A549 (cell line): ENCODE data around the gene IL21. TPM values are rescaled to one million over a fixed set of nuclear protein-coding genes. Genes with fewer than 3 reads are reported as not detected.

Experiments
- ATAC-seq, 2 experiments: fragments of 200-7000 bp in 1 of 2; fragments of >200 bp in 1 of 2; cut with Nextera tagmentation in 1 of 2; cut with Tn5 transposase in 1 of 2; 3 replicates each; pipeline versions ENCODE4 v1.8.0 to v1.9.1; 2018 to 2020; ENCODE audit warnings: mild to moderate bottlenecking in 1 of 2, moderate library complexity in 1 of 2
- CTCF ChIA-PET: fragments of 300-600 bp; sonication (Branson Sonifier 250); formaldehyde crosslinking; extraction: SDS; loops from one replicate; lab custom pipeline; 2021; ENCODE audit warnings: antibody characterized with exemption, inconsistent platforms; lab: Yijun Ruan, JAX
- POLR2A ChIA-PET: fragments of 350-600 bp; formaldehyde crosslinking; extraction: SDS; loops from one replicate; lab custom pipeline; 2021; ENCODE audit warnings: antibody characterized with exemption, inconsistent platforms; lab: Yijun Ruan, JAX
- DNase-seq, 2 experiments: peaks; one replicate each; pipeline versions ENCODE4 v3.0.0 to v3.0.0-alpha.2; 2011 to 2016; ENCODE audit warnings: low read depth in 1 of 2, low spot score in 1 of 2
- FAIRE-seq: peaks from 2 replicates; lab custom pipeline; 2011; peaks lifted over from hg19 to GRCh38; lab: Jason Lieb, UNC
- H3K27ac ChIP-seq, 2 experiments: fragments of >200 bp; sonication (Bioruptor Twin); formaldehyde crosslinking; 3 replicates each; pipeline ENCODE4 v1.5.1; 2016 to 2017
- H3K4me1 ChIP-seq: fragments of >200 bp; sonication (Bioruptor Twin); formaldehyde crosslinking; 3 replicates; pipeline ENCODE4 v1.6.1; 2016
- H3K4me2 ChIP-seq: fragments of >200 bp; sonication (Bioruptor Twin); formaldehyde crosslinking; 3 replicates; pipeline ENCODE4 v1.6.1; 2016
- H3K4me3 ChIP-seq: fragments of >200 bp; sonication (Bioruptor Twin); formaldehyde crosslinking; 3 replicates; pipeline ENCODE4 v1.5.1; 2016
- H3K9me3 ChIP-seq: fragments of >200 bp; sonication (Bioruptor Twin); formaldehyde crosslinking; 3 replicates; pipeline ENCODE4 v1.6.1; 2016
- BHLHE40 ChIP-seq: IDR thresholded peaks from 2 replicates; pipeline ENCODE4 v1.6.1; 2012; ENCODE audit warnings: low read depth, low read length, inconsistent platforms
- CBX2 ChIP-seq: fragments of 200-600 bp; sonication (generic); IDR thresholded peaks from 2 replicates; pipeline ENCODE4 v1.6.1; 2016; ENCODE audit warnings: low read depth, mild to moderate bottlenecking, borderline replicate concordance
- CEBPB ChIP-seq, 2 experiments: fragments of >200 bp in 1 of 2; sonication (Bioruptor Twin) in 1 of 2; formaldehyde crosslinking in 1 of 2; IDR thresholded peaks; 2 replicates each; pipeline ENCODE4 v1.6.1; 2012 to 2016
- CHD2 ChIP-seq: fragments of 150-350 bp; IDR thresholded peaks from 2 replicates; pipeline ENCODE4 v1.6.1; 2014; ENCODE audit warnings: low read length; ENCODE audit not compliant: partially characterized antibody
- EHF ChIP-seq: fragments of 250-450 bp; sonication (Bioruptor Pico); IDR thresholded peaks from 2 replicates; pipeline ENCODE4 v1.5.0; 2020; ENCODE audit warnings: mild to moderate bottlenecking
- EHMT2 ChIP-seq: fragments of 200-600 bp; sonication (generic); IDR thresholded peaks from 2 replicates; pipeline ENCODE4 v1.6.1; 2016; ENCODE audit warnings: antibody characterized with exemption, low read depth, mild to moderate bottlenecking, moderate library complexity
- FOSB ChIP-seq: fragments of 250-450 bp; sonication (Bioruptor Pico); IDR thresholded peaks from 2 replicates; pipeline ENCODE4 v1.5.0; 2020; ENCODE audit warnings: mild to moderate bottlenecking, moderate library complexity
- GATA3 ChIP-seq: IDR thresholded peaks from 2 replicates; pipeline ENCODE4 v1.6.1; 2012; ENCODE audit warnings: borderline replicate concordance
- HDAC2 ChIP-seq: fragments of 200-600 bp; sonication (generic); IDR thresholded peaks from 2 replicates; pipeline ENCODE4 v1.6.1; 2016
- HEYL ChIP-seq: fragments of 250-450 bp; sonication (Bioruptor Pico); IDR thresholded peaks from 2 replicates; pipeline ENCODE4 v1.8.0; 2021; ENCODE audit warnings: mild to moderate bottlenecking, moderate library complexity
- HOXB13 ChIP-seq: fragments of 250-450 bp; sonication (Bioruptor Pico); IDR thresholded peaks from 2 replicates; pipeline ENCODE4 v1.5.0; 2020; ENCODE audit warnings: low read depth, mild to moderate bottlenecking, moderate library complexity
- KDM5A ChIP-seq: fragments of 200-600 bp; sonication (generic); IDR thresholded peaks from 2 replicates; pipeline ENCODE4 v1.6.1; 2016; ENCODE audit warnings: antibody characterized with exemption, mild to moderate bottlenecking
- NFE2L2 ChIP-seq: fragments of 150-350 bp; conservative IDR thresholded peaks from 2 replicates; pipeline ENCODE4 v1.6.1; 2014; ENCODE audit warnings: low read length
- POLR2A ChIP-seq: IDR thresholded peaks from 2 replicates; pipeline ENCODE4 v1.6.1; 2012; ENCODE audit warnings: mild to moderate bottlenecking, low read length
- POLR2AphosphoS2 ChIP-seq: conservative IDR thresholded peaks from 2 replicates; pipeline ENCODE4 v1.6.1; 2012; ENCODE audit warnings: low read length, improper control_type of control experiment, inconsistent platforms
- RAD21 ChIP-seq, 2 experiments: fragments of >200 bp in 1 of 2; sonication (Bioruptor Twin) in 1 of 2; formaldehyde crosslinking in 1 of 2; IDR thresholded peaks in 1 of 2; conservative IDR thresholded peaks in 1 of 2; 2 replicates in 1 of 2; 3 replicates in 1 of 2; pipeline ENCODE4 v1.6.1; 2012 to 2018; ENCODE audit warnings: inconsistent platforms in 1 of 2
- RARB ChIP-seq: fragments of 250-450 bp; sonication (Bioruptor Pico); IDR thresholded peaks from 2 replicates; pipeline ENCODE4 v1.8.0; 2021; ENCODE audit warnings: mild to moderate bottlenecking, moderate library complexity
- RFX5 ChIP-seq: fragments of 450-650 bp; IDR thresholded peaks from 2 replicates; pipeline ENCODE4 v1.7.1; 2014; ENCODE audit warnings: antibody characterized with exemption, mild to moderate bottlenecking, moderate library complexity
- TFCP2L1 ChIP-seq: fragments of 250-450 bp; sonication (Bioruptor Pico); IDR thresholded peaks from 2 replicates; pipeline ENCODE4 v1.5.0; 2021; ENCODE audit warnings: mild to moderate bottlenecking
- WGBS: methylation state at CpG from one replicate; pipeline ENCODE4 v1.1.6; 2017; ENCODE audit errors: missing lambda C conversion rate; 5-methylcytosine and 5-hydroxymethylcytosine counted together
- polyA plus RNA-seq, 4 experiments: library from polyadenylated mRNA; depleted of rRNA in 3 of 4; stranded (reverse); fragments of >200 nt; fragmentation: RNase III in 1 of 4; extraction: RNeasy Plus Mini Kit Qiagen cat#74134 plus additional on column Dnase treatment in 1 of 4; gene quantifications; 2 replicates in 3 of 4; 3 replicates in 1 of 4; pipeline ENCODE4 v1.2.3, GENCODE V29; 2011 to 2017
- TF ChIP-seq, protein P1 (sequence below): IDR thresholded peaks from 2 replicates; pipeline ENCODE4 v1.6.1; 2012; ENCODE audit warnings: low read depth, borderline replicate concordance
- TF ChIP-seq, protein P2 (sequence below): fragments of 250-450 bp; sonication (Bioruptor Pico); IDR thresholded peaks from 2 replicates; pipeline ENCODE4 v1.5.0; 2021; ENCODE audit warnings: mild to moderate bottlenecking, moderate library complexity, borderline replicate concordance
- TF ChIP-seq, protein P3 (sequence below): fragments of 200-600 bp; sonication (generic); IDR thresholded peaks from 2 replicates; pipeline ENCODE4 v1.6.1; 2016; ENCODE audit warnings: antibody characterized with exemption, mild to moderate bottlenecking, moderate library complexity
- TF ChIP-seq, protein P4 (sequence below): fragments of 250-450 bp; sonication (Bioruptor Pico); IDR thresholded peaks from 2 replicates; pipeline ENCODE4 v1.5.0; 2020; ENCODE audit warnings: low read depth, mild to moderate bottlenecking, moderate library complexity

IL21 gene
- polyA plus RNA-seq, 2 of the 4 experiments (the other 2 are of a cell fraction), result not detected

DNA sequence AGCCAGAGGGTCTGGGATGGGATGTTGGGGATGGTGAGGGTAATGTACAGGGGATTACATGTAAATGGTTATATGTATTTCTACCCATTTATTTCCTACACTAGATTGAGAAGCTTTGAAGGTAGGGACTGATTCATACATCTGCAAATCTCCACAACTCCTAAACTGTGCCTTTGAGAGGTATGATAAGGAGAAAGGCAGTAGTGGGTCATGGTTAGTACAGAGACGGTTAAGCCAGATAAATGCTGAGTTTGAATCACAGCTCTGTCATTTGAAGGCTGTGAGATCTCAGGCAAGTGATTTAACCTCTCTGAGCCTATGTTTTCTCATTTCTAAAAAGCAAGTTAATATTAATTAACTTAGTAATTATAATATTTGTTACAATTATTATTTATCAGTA is 29.3 kb upstream of the IL21 start:
- Histone ChIP-seq H3K4me1 (no peaks in the 10 kb centered on the region), H3K4me2 (no peak overlapping the region), H3K4me3 (no peak overlapping the region), H3K27ac (no peak overlapping the region), H3K9me3 (no peaks in the 10 kb centered on the region)
- DNase-seq, result no peak
- no peak for ATAC-seq
- no peak for FAIRE-seq
- CTCF ChIA-PET, result no interaction called here
- no peak for TF ChIP-seq KDM5A
- no peak for TF ChIP-seq CHD2
- no peak for TF ChIP-seq HEYL (CRISPR knock-in tag)
- TF ChIP-seq RARB (CRISPR knock-in tag), result no peak
- TF ChIP-seq GATA3, result no peak
- TF ChIP-seq CEBPB (IDR thresholded peaks at IDR 0.05), result no peak
- no peak for TF ChIP-seq HDAC2
- TF ChIP-seq BHLHE40, result no peak
- TF ChIP-seq, all 56 proteins: peak for 0
- WGBS, result 84% methylated on average over 1 of the region's 1 CpG
- POLR2A ChIA-PET, result no interaction called here

DNA sequence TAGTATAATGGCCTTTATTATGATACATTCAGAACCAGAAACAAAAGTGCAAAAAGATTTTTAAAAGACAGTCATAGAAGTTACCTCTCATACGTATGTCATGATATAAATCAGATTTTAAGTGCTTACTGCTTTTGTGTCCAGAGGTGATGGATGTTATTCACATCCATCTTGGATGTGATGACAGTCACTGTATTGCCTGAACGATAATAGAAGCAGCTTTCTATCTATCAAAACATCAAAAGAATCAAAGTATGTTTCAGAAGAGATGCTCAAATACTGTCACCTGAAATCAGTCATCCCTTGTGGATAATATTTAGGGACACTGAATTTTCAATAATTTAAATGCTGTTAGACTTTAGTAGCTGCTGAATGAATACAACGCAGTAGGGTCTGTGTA is 26.8 kb upstream of the IL21 start:
- Histone ChIP-seq H3K4me3 (no peak overlapping the region), H3K9me3 (no peaks in the 10 kb centered on the region), H3K4me1 (no peaks in the 10 kb centered on the region), H3K4me2 (no peak overlapping the region), H3K27ac (no peak overlapping the region)
- WGBS, result 32% methylated on average over 3 of the region's 3 CpGs
- TF ChIP-seq RAD21 (conservative IDR thresholded peaks at IDR 0.05 in 1 of 2, IDR thresholded peaks at IDR 0.05 in 1 of 2) (no peak), HOXB13 (CRISPR knock-in tag) (no peak), NFE2L2 (no peak), FOSB (CRISPR knock-in tag) (no peak), RFX5 (no peak), EHMT2 (no peak), POLR2A (no peak), POLR2AphosphoS2 (no peak), CBX2 (no peak), TFCP2L1 (CRISPR knock-in tag) (no peak), EHF (CRISPR knock-in tag) (no peak)
- TF ChIP-seq, protein P1, sequence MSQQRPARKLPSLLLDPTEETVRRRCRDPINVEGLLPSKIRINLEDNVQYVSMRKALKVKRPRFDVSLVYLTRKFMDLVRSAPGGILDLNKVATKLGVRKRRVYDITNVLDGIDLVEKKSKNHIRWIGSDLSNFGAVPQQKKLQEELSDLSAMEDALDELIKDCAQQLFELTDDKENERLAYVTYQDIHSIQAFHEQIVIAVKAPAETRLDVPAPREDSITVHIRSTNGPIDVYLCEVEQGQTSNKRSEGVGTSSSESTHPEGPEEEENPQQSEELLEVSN, result no peak
- TF ChIP-seq, protein P2, sequence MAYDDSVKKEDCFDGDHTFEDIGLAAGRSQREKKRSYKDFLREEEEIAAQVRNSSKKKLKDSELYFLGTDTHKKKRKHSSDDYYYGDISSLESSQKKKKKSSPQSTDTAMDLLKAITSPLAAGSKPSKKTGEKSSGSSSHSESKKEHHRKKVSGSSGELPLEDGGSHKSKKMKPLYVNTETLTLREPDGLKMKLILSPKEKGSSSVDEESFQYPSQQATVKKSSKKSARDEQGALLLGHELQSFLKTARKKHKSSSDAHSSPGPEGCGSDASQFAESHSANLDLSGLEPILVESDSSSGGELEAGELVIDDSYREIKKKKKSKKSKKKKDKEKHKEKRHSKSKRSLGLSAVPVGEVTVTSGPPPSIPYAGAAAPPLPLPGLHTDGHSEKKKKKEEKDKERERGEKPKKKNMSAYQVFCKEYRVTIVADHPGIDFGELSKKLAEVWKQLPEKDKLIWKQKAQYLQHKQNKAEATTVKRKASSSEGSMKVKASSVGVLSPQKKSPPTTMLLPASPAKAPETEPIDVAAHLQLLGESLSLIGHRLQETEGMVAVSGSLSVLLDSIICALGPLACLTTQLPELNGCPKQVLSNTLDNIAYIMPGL (CRISPR knock-in tag), result no peak
- TF ChIP-seq, protein P3, sequence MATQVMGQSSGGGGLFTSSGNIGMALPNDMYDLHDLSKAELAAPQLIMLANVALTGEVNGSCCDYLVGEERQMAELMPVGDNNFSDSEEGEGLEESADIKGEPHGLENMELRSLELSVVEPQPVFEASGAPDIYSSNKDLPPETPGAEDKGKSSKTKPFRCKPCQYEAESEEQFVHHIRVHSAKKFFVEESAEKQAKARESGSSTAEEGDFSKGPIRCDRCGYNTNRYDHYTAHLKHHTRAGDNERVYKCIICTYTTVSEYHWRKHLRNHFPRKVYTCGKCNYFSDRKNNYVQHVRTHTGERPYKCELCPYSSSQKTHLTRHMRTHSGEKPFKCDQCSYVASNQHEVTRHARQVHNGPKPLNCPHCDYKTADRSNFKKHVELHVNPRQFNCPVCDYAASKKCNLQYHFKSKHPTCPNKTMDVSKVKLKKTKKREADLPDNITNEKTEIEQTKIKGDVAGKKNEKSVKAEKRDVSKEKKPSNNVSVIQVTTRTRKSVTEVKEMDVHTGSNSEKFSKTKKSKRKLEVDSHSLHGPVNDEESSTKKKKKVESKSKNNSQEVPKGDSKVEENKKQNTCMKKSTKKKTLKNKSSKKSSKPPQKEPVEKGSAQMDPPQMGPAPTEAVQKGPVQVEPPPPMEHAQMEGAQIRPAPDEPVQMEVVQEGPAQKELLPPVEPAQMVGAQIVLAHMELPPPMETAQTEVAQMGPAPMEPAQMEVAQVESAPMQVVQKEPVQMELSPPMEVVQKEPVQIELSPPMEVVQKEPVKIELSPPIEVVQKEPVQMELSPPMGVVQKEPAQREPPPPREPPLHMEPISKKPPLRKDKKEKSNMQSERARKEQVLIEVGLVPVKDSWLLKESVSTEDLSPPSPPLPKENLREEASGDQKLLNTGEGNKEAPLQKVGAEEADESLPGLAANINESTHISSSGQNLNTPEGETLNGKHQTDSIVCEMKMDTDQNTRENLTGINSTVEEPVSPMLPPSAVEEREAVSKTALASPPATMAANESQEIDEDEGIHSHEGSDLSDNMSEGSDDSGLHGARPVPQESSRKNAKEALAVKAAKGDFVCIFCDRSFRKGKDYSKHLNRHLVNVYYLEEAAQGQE, result no peak
- TF ChIP-seq, protein P4, sequence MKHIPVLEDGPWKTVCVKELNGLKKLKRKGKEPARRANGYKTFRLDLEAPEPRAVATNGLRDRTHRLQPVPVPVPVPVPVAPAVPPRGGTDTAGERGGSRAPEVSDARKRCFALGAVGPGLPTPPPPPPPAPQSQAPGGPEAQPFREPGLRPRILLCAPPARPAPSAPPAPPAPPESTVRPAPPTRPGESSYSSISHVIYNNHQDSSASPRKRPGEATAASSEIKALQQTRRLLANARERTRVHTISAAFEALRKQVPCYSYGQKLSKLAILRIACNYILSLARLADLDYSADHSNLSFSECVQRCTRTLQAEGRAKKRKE (CRISPR knock-in tag), result no peak
- ChIA-PET POLR2A (no interaction called here), CTCF (no interaction called here)
- FAIRE-seq (no peak), ATAC-seq (no peak), DNase-seq (no peak)
